ENCODE results near the gene GGT1.
"Not testable (repeated sequence)": the region's sequence is repeated elsewhere in the genome, so short reads cannot be mapped to it uniquely, and the experiment has no call there.

GGT1 gene

GRCh38 chr22:24602847-24603769 is at the start of gene GGT1:
TSS of gene GGT1 (plus strand) at chr22:24603193. CDS start at chr22:24611082, 7,889 bp downstream.
- not testable (repeated sequence) for DNase-seq (ENCODE audit: low spot score)

GRCh38 chr22:24553597-24554312 is 49.2 kb upstream of the GGT1 start:
- no peak for DNase-seq (ENCODE audit: low spot score)

DNA sequence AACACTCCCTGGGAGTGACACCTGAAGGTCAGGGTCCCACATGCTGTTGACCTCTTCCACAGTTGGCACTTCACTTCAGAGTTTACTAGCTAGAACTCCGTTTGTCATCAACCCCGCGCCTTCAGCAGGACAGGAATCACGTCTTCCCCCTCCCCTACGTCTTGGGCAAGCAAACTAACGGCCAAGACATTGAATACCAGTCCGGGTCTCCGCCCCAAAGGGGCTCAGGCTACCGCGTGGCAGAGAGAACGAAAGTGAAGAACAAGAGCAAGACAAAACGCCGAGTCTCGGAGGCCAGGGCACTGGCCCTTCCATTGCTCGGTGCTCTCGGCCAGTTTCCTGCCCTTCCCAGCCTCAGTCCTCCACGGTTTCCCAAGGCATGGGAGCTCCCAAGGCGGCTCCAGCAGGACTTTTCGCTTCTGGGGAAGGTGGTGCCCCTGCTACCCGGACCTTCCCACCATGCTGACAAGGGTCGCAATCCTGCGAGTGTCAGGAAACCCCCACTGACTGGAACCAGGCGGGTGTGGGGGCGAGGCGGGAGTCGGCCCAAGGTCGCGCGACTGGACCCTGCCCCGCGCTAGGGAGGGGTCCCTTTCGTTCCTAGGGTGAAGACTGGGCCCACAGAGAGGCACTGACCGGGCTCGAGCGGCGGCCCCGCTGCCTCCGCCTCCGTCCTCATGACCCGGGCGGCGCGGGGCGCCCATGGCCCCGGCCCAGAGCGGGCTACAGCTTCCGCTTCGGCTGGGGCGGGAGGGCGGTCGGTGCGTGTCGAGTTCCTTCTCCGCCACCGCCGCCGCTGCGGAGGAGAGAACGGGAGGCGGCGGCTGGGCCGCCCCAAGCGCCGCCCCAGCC is 48.5 kb upstream of the GGT1 start, which contains the start of gene GUCD1:
GUCD1 (minus strand) TSS at position 826 of the 852 bp plus-strand sequence; CDS start at position 679, 147 bp downstream.
- DNase-seq (ENCODE audit: low spot score): no peak

- DNase-seq (ENCODE audit: low spot score): peak; percentile 95
Measured at GRCh38 chr22:24555165-24556039, 47.6 kb upstream of the GGT1 start, which contains the start of gene SNRPD3. TSS of gene SNRPD3 (plus strand) at chr22:24555999. CDS start at chr22:24557675, 1,676 bp downstream.

DNA sequence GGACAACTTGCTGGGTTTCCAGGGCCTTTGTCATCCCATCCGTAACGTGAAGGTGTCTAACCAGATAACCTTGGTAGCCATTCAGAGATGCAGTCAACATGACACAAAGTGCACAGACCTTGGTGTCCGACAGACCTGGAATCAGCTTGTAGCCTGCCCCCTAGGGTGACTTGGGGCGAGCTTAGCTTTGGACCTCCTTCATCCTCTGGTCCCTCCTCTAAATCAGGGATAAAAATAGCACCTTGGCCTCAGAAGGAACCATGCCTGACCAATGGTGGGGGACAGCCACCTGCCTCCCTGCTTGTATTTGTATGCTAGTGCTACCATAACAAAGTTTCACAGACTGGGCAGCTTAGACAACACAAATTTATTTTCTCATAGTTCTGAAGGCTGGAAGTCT is 43.5 kb upstream of the GGT1 start:
- no peak for DNase-seq (ENCODE audit: low spot score)

DNA sequence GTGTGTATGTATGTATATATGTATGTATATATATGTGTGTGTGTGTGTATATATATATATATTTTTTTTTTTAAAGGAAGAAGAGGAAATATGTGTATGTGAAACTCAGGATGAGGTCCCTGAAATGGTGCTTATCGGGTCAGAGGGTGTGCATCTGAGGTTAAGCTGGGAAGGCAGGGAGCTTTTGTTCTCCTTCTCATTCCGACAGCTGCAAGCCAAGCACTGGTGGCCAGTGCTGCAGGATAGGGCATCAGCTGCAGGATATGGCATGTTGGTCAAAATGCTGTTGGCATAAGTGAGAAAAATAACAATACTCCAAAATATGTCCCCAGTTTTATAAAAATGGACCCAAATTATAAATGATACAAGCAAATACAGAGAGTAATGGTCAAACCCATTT is 39.7 kb upstream of the GGT1 start:
- DNase-seq (ENCODE audit: low spot score): no peak

DNA sequence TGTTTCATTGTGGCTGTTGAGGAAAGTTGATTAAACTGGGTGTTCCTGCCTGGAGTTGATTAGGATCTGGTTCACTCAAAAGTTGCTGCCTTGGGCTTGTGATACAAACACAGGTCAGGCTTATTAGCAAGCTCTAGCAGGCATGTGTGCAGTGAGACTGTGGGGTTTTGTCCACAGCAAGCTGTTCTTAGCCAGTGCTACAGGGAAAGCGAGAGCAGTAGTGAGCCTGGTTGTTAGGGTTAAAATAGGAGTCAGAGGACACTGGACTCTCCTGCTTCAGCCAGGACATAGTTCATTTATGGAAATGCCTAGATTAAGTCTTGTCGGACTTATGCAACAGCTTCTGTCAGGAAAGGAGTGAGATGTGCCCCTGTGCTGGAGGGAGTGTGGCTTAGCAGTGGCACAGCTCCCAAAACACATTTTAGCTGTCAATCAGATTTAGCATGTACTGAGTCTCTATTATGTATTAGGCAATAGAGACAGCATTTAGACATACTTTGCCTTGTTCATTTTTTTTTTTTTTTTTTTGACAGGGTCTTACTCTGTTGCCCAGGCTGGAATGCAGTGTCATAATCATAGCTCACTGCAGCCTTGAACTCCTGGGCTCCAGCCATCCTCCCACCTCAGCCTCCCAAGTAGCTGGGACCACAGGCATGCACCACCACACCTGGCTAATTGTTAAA is 38.5 kb upstream of the GGT1 start:
- DNase-seq (ENCODE audit: low spot score): no peak

GRCh38 chr22:24565077-24565476 is 37.9 kb upstream of the GGT1 start:
- DNase-seq (ENCODE audit: low spot score): no peak

DNA sequence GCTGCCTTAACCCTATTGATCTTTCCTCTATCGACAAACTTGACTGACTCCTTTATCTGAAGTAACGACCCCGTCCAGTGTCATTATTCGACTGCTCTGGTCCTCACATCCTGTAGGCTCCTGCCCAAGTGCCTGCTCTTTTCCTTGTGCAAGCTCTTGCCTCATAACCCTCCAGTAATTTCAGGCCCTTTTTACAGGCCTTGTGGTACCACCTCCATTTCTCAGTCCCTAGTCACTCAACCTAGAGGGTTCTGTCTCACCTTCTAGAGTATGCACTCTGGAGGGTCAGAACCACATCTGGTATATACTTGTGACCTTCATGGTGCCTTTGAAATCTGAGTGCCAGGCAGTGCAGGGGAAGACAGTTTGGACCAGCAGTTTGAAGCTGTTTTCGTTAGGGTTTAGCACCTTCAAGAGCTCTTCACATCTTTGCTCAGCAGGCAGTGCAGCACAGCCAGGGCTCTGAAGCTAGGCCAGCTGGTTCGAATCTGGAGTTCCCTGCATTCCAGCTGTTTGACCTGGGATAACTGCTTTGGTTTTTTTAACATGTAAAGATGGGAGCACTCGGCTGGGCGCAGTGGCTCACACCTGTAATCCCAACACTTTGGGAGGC is 36.0 kb upstream of the GGT1 start:
- no peak for DNase-seq (ENCODE audit: low spot score)

- DNase-seq (ENCODE audit: low spot score): no peak
Measured at GRCh38 chr22:24567668-24568067, 35.3 kb upstream of the GGT1 start.

DNA sequence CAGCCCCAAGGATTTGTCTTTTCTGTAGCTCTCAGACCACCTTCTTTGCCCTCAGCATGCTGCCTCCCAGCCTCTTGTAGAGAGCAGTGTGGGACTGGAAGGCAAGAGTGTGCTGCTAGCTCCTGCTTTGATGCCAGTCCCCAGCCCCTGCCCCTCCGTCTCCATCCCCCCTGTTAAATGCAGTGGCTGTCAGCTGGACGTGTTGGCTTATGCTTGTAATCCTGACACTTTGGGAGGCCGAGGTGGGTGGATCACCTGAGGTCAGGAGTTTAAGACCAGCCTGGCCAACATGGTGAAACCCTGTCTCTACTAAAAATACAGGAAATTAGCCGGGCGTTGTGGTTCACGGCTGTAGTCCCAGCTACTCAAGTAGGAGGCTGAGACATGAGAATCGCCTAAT is 31.7 kb upstream of the GGT1 start:
- DNase-seq (ENCODE audit: low spot score): no peak

DNA sequence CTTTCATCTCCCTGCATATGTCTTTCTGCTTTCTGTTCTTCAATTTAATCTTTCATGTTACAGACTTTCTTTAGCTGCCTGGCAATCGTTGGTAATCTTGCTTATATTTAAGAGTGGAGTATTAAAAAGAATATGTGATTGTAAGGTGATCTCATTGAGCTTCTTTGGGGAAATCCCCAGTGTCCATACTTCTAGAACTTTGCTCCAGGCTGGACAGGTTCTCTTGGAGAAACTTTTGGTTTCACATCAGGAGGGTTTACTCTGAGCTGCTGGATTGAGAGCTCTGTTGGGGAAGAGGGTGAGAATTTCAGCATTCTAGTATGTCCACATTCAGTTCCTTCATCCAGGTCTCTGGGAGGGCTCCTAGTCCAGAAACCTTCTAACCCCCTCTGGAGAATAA is 26.2 kb upstream of the GGT1 start:
- DNase-seq (ENCODE audit: low spot score): no peak

DNA sequence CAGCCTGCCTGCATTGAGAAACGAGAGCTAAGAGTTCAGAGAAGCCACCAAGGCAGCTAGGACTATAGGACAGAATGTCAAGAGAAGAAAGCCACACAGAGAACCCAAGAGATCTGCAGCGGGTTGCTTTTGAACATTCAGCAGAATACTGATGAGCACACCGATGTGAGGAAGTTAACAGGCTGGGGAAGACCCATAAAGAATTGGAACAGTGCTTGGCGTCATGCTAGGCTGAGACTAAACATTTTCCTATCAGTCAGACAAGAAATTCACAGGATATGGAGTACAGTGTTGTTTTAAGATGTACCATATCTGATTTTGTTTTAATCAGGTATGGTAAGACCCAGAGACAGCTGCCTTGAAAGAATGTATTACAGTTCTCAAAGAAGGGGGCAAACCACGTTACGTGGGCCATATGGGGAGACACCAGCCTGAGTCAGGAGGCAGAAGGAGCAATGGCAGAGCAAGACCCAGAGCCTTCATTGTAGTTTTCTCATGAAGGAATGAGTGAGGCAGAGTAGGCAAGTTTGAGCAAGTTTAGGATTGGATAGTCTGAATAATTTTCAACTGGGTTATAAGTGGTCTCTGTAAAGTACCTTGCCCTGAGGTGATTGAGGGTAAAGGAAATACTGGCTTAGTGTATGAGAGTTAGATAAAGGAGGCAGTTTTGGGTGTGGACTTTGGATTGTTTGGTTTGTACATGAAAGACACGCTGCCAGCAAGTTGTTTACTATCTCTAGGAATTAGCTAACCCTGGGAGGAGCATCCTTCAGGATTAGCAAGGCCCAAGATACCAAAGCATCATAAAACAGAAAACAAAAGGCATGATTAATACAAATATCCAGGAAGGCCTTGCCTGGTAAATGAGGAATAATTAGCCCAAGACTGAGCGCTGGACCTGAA is 24.4 kb upstream of the GGT1 start:
- DNase-seq (ENCODE audit: low spot score): peak; percentile 77

- no peak for DNase-seq (ENCODE audit: low spot score)
Measured at GRCh38 chr22:24579258-24579601, 23.8 kb upstream of the GGT1 start.

- no peak for DNase-seq (ENCODE audit: low spot score)
Measured at GRCh38 chr22:24580276-24580675, 22.7 kb upstream of the GGT1 start.

- no peak for DNase-seq (ENCODE audit: low spot score)
Measured at GRCh38 chr22:24582056-24582814, 20.8 kb upstream of the GGT1 start.

DNA sequence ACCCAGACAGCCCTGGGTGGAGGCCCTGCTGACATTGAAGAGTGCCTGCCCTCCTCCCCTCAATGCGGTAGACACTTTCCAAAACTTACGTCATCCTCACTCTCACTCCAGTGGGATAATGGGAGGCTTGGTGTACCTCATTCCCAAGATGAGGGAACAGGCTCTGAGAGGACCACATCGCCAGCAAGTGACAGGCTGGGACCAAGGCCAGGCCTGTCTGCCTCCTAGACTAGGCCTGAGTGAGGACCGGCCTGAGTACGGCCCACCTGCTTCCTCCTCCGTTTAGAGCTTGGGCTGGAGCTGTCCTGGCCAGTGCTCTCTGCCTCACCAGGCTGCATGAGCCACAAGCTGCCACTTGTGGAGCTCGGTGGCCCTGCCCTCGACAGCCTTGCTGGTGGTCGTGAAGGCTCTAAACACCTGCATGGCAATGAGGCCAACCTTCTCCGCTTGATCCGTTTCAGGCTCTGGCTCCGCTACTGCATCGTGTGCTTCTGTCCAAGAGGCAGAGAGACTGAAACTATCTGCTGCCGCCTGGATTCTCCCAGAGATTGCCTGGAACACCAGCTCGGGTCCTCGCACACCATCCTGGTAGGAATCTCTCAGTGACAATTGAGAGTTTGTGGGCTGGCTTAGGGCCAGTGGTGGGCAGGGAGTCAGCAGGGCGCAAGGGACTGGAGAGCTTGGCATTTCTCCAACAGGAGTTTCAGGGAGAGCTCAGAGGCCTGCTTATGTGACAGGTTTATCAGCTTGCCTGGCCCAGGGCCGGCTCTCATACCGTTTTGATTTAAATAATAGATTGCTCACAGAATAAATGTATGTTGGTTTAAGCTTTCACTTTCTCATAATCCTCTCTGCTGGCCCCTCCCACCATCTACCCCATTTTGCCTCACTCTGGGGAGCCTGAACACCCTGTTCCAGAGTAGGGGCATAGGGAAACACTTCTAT is 19.5 kb upstream of the GGT1 start:
- no peak for DNase-seq (ENCODE audit: low spot score)
